AG04449 (cell line): ENCODE data around the gene SECISBP2.

ENCODE experiments used
- CTCF ChIA-PET: fragments of 350-600 bp; formaldehyde crosslinking; extraction: SDS; loops from one replicate; lab custom pipeline; 2021; ENCODE audit warnings: antibody characterized with exemption; lab: Yijun Ruan, JAX
- POLR2A ChIA-PET: fragments of 400-600, 350-600 bp; formaldehyde crosslinking; extraction: SDS; loops from one replicate; lab custom pipeline; 2020; ENCODE audit warnings: antibody characterized with exemption, inconsistent platforms; lab: Yijun Ruan, JAX
- DNase-seq: peaks from one replicate; pipeline ENCODE4 v3.0.0-alpha.2; 2010; ENCODE audit warnings: low read depth, low spot score
- H3K4me3 ChIP-seq: 2 replicates; pipeline ENCODE4 v1.5.1; 2011; ENCODE audit warnings: low read depth, mild to moderate bottlenecking, control low read depth, low read length
- TF ChIP-seq, protein P1 (sequence below): IDR thresholded peaks from one replicate; pipeline ENCODE4 v1.5.1; 2011; ENCODE audit warnings: mild to moderate bottlenecking, moderate library complexity, low read length, control low read depth, inconsistent platforms; ENCODE audit not compliant: insufficient read depth; ENCODE audit errors: missing control alignments

The SECISBP2 gene

DNA sequence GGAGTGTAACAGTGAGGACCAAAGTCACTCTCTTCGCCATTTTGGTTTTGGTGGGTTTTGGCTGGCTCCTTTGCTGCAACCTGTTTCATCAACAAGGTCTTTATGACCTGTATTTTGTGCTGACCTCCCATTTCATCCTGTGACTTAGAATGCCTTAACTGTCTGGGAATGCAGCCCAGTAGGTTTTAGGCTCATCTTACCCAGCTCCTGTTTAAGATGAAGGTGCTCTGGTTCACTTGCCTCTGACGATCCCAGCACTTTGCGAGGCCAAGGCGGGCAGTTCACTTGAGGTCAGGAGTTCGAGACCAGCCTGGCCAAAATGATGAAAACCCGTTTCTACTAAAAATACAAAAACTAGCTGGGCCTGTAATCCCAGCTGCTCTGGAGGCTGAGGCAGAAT is 9.1 kb upstream of the SECISBP2 start:
- CTCF ChIA-PET: no interaction called here
- TF ChIP-seq, protein P1, sequence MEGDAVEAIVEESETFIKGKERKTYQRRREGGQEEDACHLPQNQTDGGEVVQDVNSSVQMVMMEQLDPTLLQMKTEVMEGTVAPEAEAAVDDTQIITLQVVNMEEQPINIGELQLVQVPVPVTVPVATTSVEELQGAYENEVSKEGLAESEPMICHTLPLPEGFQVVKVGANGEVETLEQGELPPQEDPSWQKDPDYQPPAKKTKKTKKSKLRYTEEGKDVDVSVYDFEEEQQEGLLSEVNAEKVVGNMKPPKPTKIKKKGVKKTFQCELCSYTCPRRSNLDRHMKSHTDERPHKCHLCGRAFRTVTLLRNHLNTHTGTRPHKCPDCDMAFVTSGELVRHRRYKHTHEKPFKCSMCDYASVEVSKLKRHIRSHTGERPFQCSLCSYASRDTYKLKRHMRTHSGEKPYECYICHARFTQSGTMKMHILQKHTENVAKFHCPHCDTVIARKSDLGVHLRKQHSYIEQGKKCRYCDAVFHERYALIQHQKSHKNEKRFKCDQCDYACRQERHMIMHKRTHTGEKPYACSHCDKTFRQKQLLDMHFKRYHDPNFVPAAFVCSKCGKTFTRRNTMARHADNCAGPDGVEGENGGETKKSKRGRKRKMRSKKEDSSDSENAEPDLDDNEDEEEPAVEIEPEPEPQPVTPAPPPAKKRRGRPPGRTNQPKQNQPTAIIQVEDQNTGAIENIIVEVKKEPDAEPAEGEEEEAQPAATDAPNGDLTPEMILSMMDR: no peak
- DNase-seq: no peak
- POLR2A ChIA-PET: no interaction called here
- H3K4me3 ChIP-seq: no peak overlapping the region

DNA sequence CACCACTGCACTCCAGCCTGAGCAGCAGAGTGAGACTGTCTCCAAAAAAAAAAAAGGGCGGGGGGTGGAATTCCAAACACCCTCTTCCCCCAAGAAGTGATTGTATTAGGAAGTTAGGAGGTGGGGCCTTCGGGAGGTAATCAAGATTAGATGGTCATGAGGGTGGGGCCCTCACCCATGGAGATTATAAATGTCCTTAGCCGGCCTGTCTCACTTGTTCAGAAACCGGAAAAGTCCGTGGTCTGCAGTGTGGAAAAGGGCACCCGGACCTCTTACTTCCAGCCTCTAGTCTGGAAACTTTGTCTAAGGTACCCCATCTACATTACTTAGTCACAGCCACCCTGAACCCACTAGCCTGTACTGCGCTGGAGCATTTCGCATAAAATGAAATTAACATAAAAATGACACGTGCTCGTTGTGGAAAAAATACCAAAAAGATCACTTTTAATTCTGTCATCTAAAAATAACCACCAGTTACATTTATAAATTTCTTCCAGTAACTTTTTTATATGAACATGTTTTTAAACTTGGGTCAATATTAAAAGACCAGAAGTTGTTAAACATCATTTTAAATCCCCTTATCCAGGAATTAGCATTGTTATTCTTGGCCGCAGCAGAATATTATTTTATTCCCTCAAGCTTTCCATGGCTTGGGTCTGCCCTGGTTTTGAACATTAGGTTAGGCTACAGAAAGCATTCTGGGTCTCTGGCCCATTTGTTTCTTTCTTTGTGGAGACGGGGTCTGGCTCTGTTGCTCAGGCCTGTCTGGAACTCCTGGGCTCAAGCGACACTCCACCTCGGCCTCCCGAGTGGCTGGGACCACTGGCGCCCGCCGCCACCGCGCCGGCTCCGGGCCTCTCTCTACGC is 8.5 kb upstream of the SECISBP2 start:
- ChIA-PET POLR2A (no interaction called here), CTCF (interaction anchor here (0.8 to 0.9 kb wide), 2 partner anchors 8 to 9 kb away, joined by 3 read pairs; partner anchors contain the start of gene SECISBP2)
- no peak for DNase-seq
- TF ChIP-seq, protein P1: no peak
- peak overlapping the region; percentile 76 for H3K4me3 ChIP-seq

DNA sequence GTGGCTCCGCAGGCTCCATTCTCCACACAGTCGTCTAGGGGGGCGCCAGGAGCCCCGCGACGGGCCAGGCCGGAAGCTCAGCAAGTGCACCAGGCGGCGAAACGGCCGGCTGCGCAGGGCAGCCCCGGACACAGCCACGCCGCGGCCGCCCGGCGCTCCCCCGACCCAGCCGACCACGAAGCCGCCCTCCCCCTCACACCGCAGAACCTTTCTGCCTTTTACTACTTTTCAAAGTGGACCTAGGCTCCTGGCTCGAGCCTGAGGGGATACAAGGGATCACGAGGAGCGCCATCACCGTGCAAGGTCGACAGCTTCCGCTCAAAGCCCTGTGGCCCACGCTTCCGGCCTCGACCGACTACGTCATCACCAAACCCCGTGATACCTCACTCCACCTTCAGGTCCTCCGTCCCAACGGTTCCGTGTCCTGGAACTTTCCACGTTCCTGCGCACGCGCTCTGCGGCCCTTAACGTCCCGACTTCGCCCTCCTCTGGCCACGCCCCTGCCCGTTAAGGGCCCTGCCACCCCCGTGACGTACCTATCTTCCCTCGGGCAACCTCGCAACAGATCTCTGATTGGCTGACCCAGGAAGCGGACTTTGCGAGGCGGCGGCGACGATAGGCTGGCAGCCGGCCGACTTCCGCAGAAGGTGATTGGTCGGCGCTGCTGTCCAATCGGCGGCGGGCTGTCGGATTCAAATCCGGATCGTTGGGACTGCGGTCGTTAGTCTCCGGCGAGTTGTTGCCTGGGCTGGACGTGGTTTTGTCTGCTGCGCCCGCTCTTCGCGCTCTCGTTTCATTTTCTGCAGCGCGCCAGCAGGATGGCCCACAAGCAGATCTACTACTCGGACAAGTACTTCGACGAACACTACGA is 7.6 kb upstream of the SECISBP2 start, which contains the start of gene CKS2:
Gene CKS2 (plus strand): TSS at position 721 of the 871 bp plus-strand sequence. CDS start 98 bp downstream, at position 819.
- ChIA-PET POLR2A (no interaction called here), CTCF (interaction anchor here (0.8 to 0.9 kb wide), 2 partner anchors 8 to 9 kb away, joined by 3 read pairs; partner anchors contain the start of gene SECISBP2)
- peak; percentile 99 for DNase-seq
- TF ChIP-seq, protein P1: peak; percentile 1
- H3K4me3 ChIP-seq: peak within 1 kb of the TSS; percentile 76

DNA sequence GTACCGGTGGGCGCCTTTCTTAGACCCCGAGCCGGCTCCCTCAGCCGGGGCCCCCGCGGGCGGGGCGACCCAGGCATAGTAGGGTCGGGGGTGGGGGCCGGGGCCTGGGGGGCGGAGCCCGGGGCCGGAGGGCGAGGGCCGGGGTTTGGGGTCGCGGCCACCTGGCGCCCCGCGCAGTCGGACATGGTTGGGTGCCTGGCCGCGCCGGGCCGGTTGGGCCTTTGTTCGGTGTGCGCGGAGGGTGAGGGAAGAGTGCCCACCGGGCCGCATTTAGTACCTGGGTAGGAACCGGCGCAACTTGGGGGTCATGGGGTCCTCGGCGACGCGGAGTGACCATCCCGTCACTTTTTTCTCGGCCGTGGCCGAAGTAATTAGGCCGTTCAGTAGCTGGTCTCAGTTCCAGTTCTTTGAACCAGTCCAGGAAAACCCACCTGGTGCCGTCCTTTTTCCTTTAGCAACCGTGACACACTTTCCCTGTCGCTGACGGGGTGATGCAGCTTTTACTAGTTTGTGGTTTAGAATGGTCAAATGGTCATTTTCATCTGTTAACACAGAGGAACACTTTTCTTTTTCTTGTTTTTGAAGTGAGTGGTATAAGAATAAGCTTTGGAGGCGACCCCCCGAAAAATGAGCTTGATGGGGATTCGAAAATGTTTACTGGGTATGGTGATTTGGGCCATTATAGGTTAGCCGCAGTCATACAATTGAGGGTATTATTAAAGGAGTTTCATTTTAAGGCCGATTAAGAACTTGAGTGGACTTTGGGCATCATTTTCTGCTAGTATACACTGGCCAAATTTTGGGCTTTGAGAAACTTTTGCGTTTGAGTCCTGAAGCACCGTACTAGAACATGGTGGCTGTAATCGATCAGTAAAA is 6.7 kb upstream of the SECISBP2 start:
- no peak for DNase-seq
- ChIA-PET CTCF (interaction anchor here (2.7 kb wide), 1 partner anchor 237 kb away, joined by 6 read pairs; no protein-coding TSS in a partner anchor), POLR2A (interaction anchor here (1.4 kb wide), 1 partner anchor 157 kb away, joined by 4 read pairs; no protein-coding TSS in a partner anchor)
- H3K4me3 ChIP-seq: peak overlapping the region; percentile 72
- TF ChIP-seq, protein P1: no peak

DNA sequence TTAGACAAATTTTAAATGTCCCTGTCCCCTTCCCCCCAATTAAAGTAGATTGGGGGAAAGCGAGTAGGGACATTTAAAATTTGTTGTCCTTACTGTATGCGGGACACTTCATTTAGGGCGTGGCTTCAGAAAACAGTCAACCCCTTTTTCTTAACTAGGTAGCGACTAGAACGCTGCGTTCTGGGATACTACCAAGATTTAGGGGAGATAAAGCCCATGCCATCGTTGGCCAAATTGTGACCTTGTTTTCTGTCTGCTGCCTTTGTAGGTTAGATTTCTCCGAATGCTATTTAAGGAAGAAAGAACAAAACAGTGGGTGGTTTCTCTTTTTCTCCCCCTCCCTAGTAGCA is 6.1 kb upstream of the SECISBP2 start:
- ChIA-PET POLR2A (interaction anchor here (1.4 kb wide), 1 partner anchor 158 kb away, joined by 4 read pairs; no protein-coding TSS in a partner anchor), CTCF (interaction anchor here (2.7 kb wide), 1 partner anchor 236 kb away, joined by 6 read pairs; no protein-coding TSS in a partner anchor)
- H3K4me3 ChIP-seq: peak overlapping the region; percentile 72
- DNase-seq: no peak
- TF ChIP-seq, protein P1: no peak
